HepG2 (cell line): ENCODE measurements around the gene MYCT1. TPM values are rescaled to one million over a fixed set of nuclear protein-coding genes. Genes with fewer than 3 reads are reported as not detected.

Experiments used
- ATAC-seq: fragments of 200-7000 bp; cut with Tn5 transposase; 3 replicates; pipeline ENCODE4 v1.9.1; 2020; ENCODE audit warnings: mild to moderate bottlenecking, moderate library complexity
- BruUV-seq: library from RNA; stranded (reverse); fragments of 400-500 nt; replicated peaks from 2 replicates; lab custom pipeline; 2021; lab: Mats Ljungman, UMichigan
- CTCF ChIA-PET: fragments of 300-600 bp; formaldehyde crosslinking; extraction: SDS; loops from one replicate; lab custom pipeline; 2021; ENCODE audit warnings: low total read pairs, inconsistent platforms, low intra/inter-chr PET ratio; lab: Yijun Ruan, JAX
- POLR2A ChIA-PET: fragments of 350-600 bp; sonication (Branson Sonifier 250); formaldehyde crosslinking; loops from one replicate; lab custom pipeline; 2020; ENCODE audit warnings: antibody characterized with exemption, inconsistent platforms; lab: Yijun Ruan, JAX
- DNase-seq: peaks from one replicate; pipeline ENCODE4 v3.0.0-alpha.2; 2015; ENCODE audit warnings: low spot score
- FAIRE-seq: peaks from 3 replicates; lab custom pipeline; 2011; peaks lifted over from hg19 to GRCh38; lab: Jason Lieb, UNC
- H2AFZ ChIP-seq: one replicate; pipeline ENCODE4 v1.6.1; 2011; ENCODE audit warnings: low read length, inconsistent platforms
- H3K27ac ChIP-seq: fragments of 300-600 bp; 3 replicates; pipeline ENCODE4 v1.8.0; 2011; ENCODE audit warnings: mixed run types, mild to moderate bottlenecking, mixed read lengths, low read length, inconsistent platforms; ENCODE audit not compliant: insufficient read depth; ENCODE audit errors: extremely low read length
- H3K27me3 ChIP-seq, 2 experiments: fragments of 200-600 bp in 1 of 2; 2 replicates in 1 of 2; 3 replicates in 1 of 2; pipeline versions ENCODE4 v1.6.0 to v1.8.0; 2011; ENCODE audit warnings: low read length in 2 of 2, mild to moderate bottlenecking in 2 of 2, moderate library complexity in 2 of 2, inconsistent platforms in 1 of 2; ENCODE audit not compliant: insufficient read depth in 2 of 2, control insufficient read depth in 1 of 2
- H3K36me3 ChIP-seq, 2 experiments: fragments of 200-600 bp in 1 of 2; replicated peaks in 1 of 2; 2 replicates in 1 of 2; 3 replicates in 1 of 2; pipeline versions ENCODE4 v1.5.1 to v1.8.0; 2011; ENCODE audit warnings: low read length in 2 of 2, inconsistent platforms in 1 of 2; ENCODE audit not compliant: insufficient read depth in 2 of 2, control insufficient read depth in 1 of 2
- H3K4me1 ChIP-seq: 2 replicates; pipeline ENCODE4 v1.5.1; 2012; ENCODE audit warnings: low read length, inconsistent platforms; ENCODE audit not compliant: insufficient read depth
- H3K4me2 ChIP-seq: 2 replicates; pipeline ENCODE4 v1.6.0; 2011; ENCODE audit warnings: low read depth, low read length, inconsistent platforms
- H3K4me3 ChIP-seq, 3 experiments: fragments of 200-600 bp in 1 of 3; sonication (generic), shearing (Covaris generic) in 1 of 3; replicated peaks in 1 of 3; 2 replicates each; pipeline ENCODE4 v1.5.1; 2011 to 2016; ENCODE audit warnings: low read length in 3 of 3, inconsistent platforms in 2 of 3, low read depth in 2 of 3, mild to moderate bottlenecking in 2 of 3, control low read depth in 1 of 3, mixed read lengths in 1 of 3; ENCODE audit not compliant: insufficient read depth in 1 of 3
- H3K79me2 ChIP-seq: one replicate; pipeline ENCODE4 v1.6.1; 2011; ENCODE audit warnings: low read length, inconsistent platforms; ENCODE audit not compliant: insufficient read depth
- H3K9ac ChIP-seq: 2 replicates; pipeline ENCODE4 v1.6.0; 2011; ENCODE audit warnings: mild to moderate bottlenecking, low read depth, low read length, inconsistent platforms; ENCODE audit not compliant: insufficient read depth
- H3K9me3 ChIP-seq: 2 replicates; pipeline ENCODE4 v1.5.1; 2012; ENCODE audit warnings: mild to moderate bottlenecking, low read length
- H4K20me1 ChIP-seq: 2 replicates; pipeline ENCODE4 v1.6.0; 2011; ENCODE audit warnings: inconsistent platforms, mild to moderate bottlenecking, low read length, moderate library complexity; ENCODE audit not compliant: insufficient read depth
- CTCF ChIP-seq: sonication (generic); formaldehyde crosslinking; IDR thresholded peaks from 2 replicates; pipeline ENCODE4 v1.5.0; 2020; ENCODE audit warnings: mild to moderate bottlenecking, missing genetic modification reagents, moderate library complexity
- NR1H2 ChIP-seq: sonication (generic); formaldehyde crosslinking; IDR thresholded peaks from 2 replicates; pipeline ENCODE4 v1.8.1; 2022; ENCODE audit warnings: low read depth, missing genetic modification reagents, borderline replicate concordance
- SSRP1 ChIP-seq: IDR thresholded peaks from 2 replicates; pipeline ENCODE4 v1.6.1; 2016; ENCODE audit warnings: control low read depth
- ZC3H4 ChIP-seq: sonication (generic); formaldehyde crosslinking; IDR thresholded peaks from 2 replicates; pipeline ENCODE4 v1.4.0; 2020; ENCODE audit warnings: missing genetic modification reagents, borderline replicate concordance
- ZNF546 ChIP-seq: sonication (generic); formaldehyde crosslinking; conservative IDR thresholded peaks from 2 replicates; pipeline ENCODE4 v1.8.1; 2023; ENCODE audit warnings: mild to moderate bottlenecking, missing genetic modification reagents
- ZNF740 ChIP-seq: sonication (generic); formaldehyde crosslinking; IDR thresholded peaks from 2 replicates; pipeline ENCODE4 v1.4.0; 2020; ENCODE audit warnings: missing genetic modification reagents
- WGBS: methylation state at CpG from one replicate; pipeline ENCODE4 v1.1.6; 2017; ENCODE audit warnings: low lambda C conversion rate; 5-methylcytosine and 5-hydroxymethylcytosine counted together
- in situ Hi-C: cut with HindIII; loops from 2 replicates; pipeline ENCODE4 v1.10.0; 2017; ENCODE audit warnings: low pct_unique_long_range_greater_than_20kb; ENCODE audit not compliant: extremely low pct_ligation_motif_present
- intact Hi-C: fragments of 100-400 bp; cut with micrococcal nuclease; formaldehyde crosslinking; loops from one replicate; pipeline ENCODE4 v1.10.0; 2022; ENCODE audit not compliant: unreplicated experiment
- polyA plus RNA-seq, 8 experiments: library from polyadenylated mRNA; depleted of rRNA in 3 of 8; stranded (reverse) in 7 of 8; unstranded in 1 of 8; fragments of >200 nt; fragmentation: Illumina TruSeq in 4 of 8; extraction: Trizol in 4 of 8; gene quantifications; 2 replicates each; pipeline versions ENCODE4 v1.2.1 to v1.2.3, GENCODE V29; 2011 to 2016; ENCODE audit warnings: low read depth in 4 of 8, missing spikeins in 1 of 8, mixed read lengths in 1 of 8; ENCODE audit not compliant: insufficient read depth in 1 of 8
- total RNA-seq, 5 experiments: library from RNA; depleted of rRNA; stranded (reverse); fragments of >200 nt; fragmentation: Illumina TruSeq; extraction: Trizol; gene quantifications; 2 replicates each; pipeline ENCODE4 v1.2.3, GENCODE V29; 2016; ENCODE audit warnings: low read depth in 1 of 5

Gene MYCT1
- total and polyA plus RNA-seq, 2 of the 13 experiments (the other 11 are each of a cell fraction or from before 2014, with no cell fraction given): not detected

GRCh38 chr6:152705327-152705726 is 7.6 kb downstream of the MYCT1 start:
- Histone ChIP-seq H3K4me2 (no peak overlapping the region), H3K36me3 (no peaks in the 10 kb centered on the region), H3K9me3 (peaks cover 6% of the 10 kb centered on the region), H3K4me3 (no peak overlapping the region), H3K27ac (no peak overlapping the region), H3K4me1 (no peaks in the 10 kb centered on the region), H3K27me3 (no peaks in the 10 kb centered on the region), H4K20me1 (no peaks in the 10 kb centered on the region), H3K79me2 (no peaks in the 10 kb centered on the region), H3K9ac (no peak overlapping the region), H2AFZ (no peak overlapping the region)
- TF ChIP-seq SSRP1 (CRISPR knock-in tag) (no peak), NR1H2 (CRISPR knock-in tag) (no peak), ZNF546 (no peak)
- POLR2A ChIA-PET: no interaction called here
- BruUV-seq: no TSS peak
- ATAC-seq: no peak
- intact Hi-C loops: no loop called here
- CTCF ChIA-PET: no interaction called here
- DNase-seq: no peak
- 5% methylated on average over 2 of the region's 2 CpGs for WGBS
- FAIRE-seq: no peak
- in situ Hi-C loops: no loop called here

GRCh38 chr6:152716322-152716721 is 18.6 kb downstream of the MYCT1 start:
- POLR2A ChIA-PET: no interaction called here
- H3K36me3 ChIP-seq: no peaks in the 10 kb centered on the region
- no peak overlapping the region for H3K9ac ChIP-seq
- no peaks in the 10 kb centered on the region for H3K4me1 ChIP-seq
- 0 out of 2 replicates have a peak, but pooled peaks have one; percentile 5 for TF ChIP-seq CTCF (CRISPR knock-in tag)
- no peak for TF ChIP-seq ZC3H4 (CRISPR knock-in tag)
- no peak for TF ChIP-seq ZNF740 (CRISPR knock-in tag)
- DNase-seq (no peak), ATAC-seq (no peak), FAIRE-seq (no peak)
- 3% methylated on average over 3 of the region's 3 CpGs for WGBS
- H2AFZ ChIP-seq: no peak overlapping the region
- H3K9me3 ChIP-seq: peaks cover 10% of the 10 kb centered on the region
- in situ Hi-C loops: no loop called here
- no peaks in the 10 kb centered on the region for H3K79me2 ChIP-seq
- H3K4me2 ChIP-seq: no peak overlapping the region
- CTCF ChIA-PET: no interaction called here
- no peaks in the 10 kb centered on the region for H3K27me3 ChIP-seq
- no peak overlapping the region for H3K27ac ChIP-seq
- no peak overlapping the region for H3K4me3 ChIP-seq
- no TSS peak for BruUV-seq
- no peaks in the 10 kb centered on the region for H4K20me1 ChIP-seq
- intact Hi-C loops: loop anchor here (5.0 kb wide), 1 partner anchor 181 kb away; no protein-coding TSS in a partner anchor
